ENCODE results near the gene SLC16A11.
"Not testable (repeated sequence)": the region's sequence is repeated elsewhere in the genome, so short reads cannot be mapped to it uniquely, and the experiment has no call there.

SLC16A11 gene

GRCh38 chr17:7005716-7006115 is 38.2 kb downstream of the SLC16A11 start:
- DNase-seq (ENCODE audit: low read depth in 2 of 2), result no peak

- DNase-seq (ENCODE audit: low read depth in 2 of 2), result no peak
These were observed 39.3 kb downstream of the SLC16A11 start for GRCh38 chr17:7004398-7005253.

- no peak for DNase-seq (ENCODE audit: low read depth in 2 of 2)
These were observed 40.1 kb downstream of the SLC16A11 start for GRCh38 chr17:7003745-7004144.

- DNase-seq (ENCODE audit: low read depth in 2 of 2), result no peak
These were observed 41.4 kb downstream of the SLC16A11 start for GRCh38 chr17:7002288-7003047.

- DNase-seq (ENCODE audit: low read depth in 2 of 2), result peak in 1 of 2 donors; percentile 49
These were observed 42.5 kb downstream of the SLC16A11 start for GRCh38 chr17:7001318-7001961.

GRCh38 chr17:6998855-6999508 is 44.9 kb downstream of the SLC16A11 start:
- no peak for DNase-seq (ENCODE audit: low read depth in 2 of 2)

GRCh38 chr17:6997171-6997570 is 46.7 kb downstream of the SLC16A11 start:
- no peak for DNase-seq (ENCODE audit: low read depth in 2 of 2)

GRCh38 chr17:6996256-6997011 is 47.5 kb downstream of the SLC16A11 start:
- DNase-seq (ENCODE audit: low read depth in 2 of 2), result no peak

GRCh38 chr17:6995500-6996255 is 48.2 kb downstream of the SLC16A11 start, which contains the start of gene ALOX12:
TSS of gene ALOX12 (plus strand) at chr17:6996049. CDS start at chr17:6996118, 69 bp downstream.
- DNase-seq (ENCODE audit: low read depth in 2 of 2), result no peak

GRCh38 chr17:6994666-6995256 is 49.1 kb downstream of the SLC16A11 start:
- no peak for DNase-seq (ENCODE audit: low read depth in 2 of 2)

GRCh38 chr17:6994118-6994598 is 49.7 kb downstream of the SLC16A11 start:
- no peak for DNase-seq (ENCODE audit: low read depth in 2 of 2)

GRCh38 chr17:6993613-6994056 is 50.3 kb downstream of the SLC16A11 start:
- not testable (repeated sequence) for DNase-seq (ENCODE audit: low read depth in 2 of 2)
